HUES48 (cell line): ENCODE measurements around the gene ENDOV.

Experiments used
- H3K27ac ChIP-seq: one replicate; pipeline ENCODE4 v1.7.0; 2013; ENCODE audit warnings: low read depth, low read length, inconsistent platforms
- H3K27me3 ChIP-seq: 2 replicates; pipeline ENCODE4 v1.6.1; 2013; ENCODE audit warnings: mild to moderate bottlenecking, low read length; ENCODE audit not compliant: control insufficient read depth, insufficient read depth
- H3K36me3 ChIP-seq: 2 replicates; pipeline ENCODE4 v1.6.1; 2013; ENCODE audit warnings: low read length; ENCODE audit not compliant: control insufficient read depth, insufficient read depth
- H3K4me1 ChIP-seq: 2 replicates; pipeline ENCODE4 v1.6.1; 2013; ENCODE audit warnings: mild to moderate bottlenecking, low read length; ENCODE audit not compliant: control insufficient read depth, insufficient read depth
- H3K4me3 ChIP-seq: 2 replicates; pipeline ENCODE4 v1.5.1; 2013; ENCODE audit warnings: mild to moderate bottlenecking, low read depth, low read length
- H3K9ac ChIP-seq: 2 replicates; pipeline ENCODE4 v1.6.1; 2013; ENCODE audit warnings: mild to moderate bottlenecking, low read depth, low read length, moderate library complexity
- H3K9me3 ChIP-seq: 2 replicates; pipeline ENCODE4 v1.6.1; 2013; ENCODE audit warnings: low read length; ENCODE audit not compliant: control insufficient read depth, insufficient read depth

The ENDOV gene

DNA sequence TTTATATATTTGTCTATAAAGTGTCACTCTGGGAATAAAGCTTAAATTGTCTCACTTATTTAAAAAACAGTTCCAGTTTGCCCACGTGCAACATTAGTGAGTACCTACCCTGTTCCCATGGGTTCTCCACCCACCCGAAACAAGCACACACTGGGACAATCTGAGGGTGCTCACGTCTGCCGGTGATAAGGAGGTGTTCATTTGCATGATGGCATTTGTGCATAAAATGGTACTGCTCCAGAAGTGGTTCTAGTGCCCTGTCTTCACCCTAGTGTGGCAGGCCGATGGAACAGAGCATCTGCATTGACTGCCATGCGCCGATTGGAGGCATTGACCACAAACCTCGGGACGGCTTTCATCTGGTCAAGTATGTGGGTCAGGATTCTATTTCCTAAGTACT is 35.6 kb upstream of the ENDOV start:
- Histone ChIP-seq H3K4me1 (0 out of 2 replicates have a peak, but pooled peaks cover 8% of the 10 kb centered on the region), H3K9ac (no peak overlapping the region), H3K9me3 (no peaks in the 10 kb centered on the region), H3K27me3 (no peaks in the 10 kb centered on the region), H3K27ac (no peak overlapping the region), H3K36me3 (peaks cover 95% of the 10 kb centered on the region), H3K4me3 (no peak overlapping the region)

DNA sequence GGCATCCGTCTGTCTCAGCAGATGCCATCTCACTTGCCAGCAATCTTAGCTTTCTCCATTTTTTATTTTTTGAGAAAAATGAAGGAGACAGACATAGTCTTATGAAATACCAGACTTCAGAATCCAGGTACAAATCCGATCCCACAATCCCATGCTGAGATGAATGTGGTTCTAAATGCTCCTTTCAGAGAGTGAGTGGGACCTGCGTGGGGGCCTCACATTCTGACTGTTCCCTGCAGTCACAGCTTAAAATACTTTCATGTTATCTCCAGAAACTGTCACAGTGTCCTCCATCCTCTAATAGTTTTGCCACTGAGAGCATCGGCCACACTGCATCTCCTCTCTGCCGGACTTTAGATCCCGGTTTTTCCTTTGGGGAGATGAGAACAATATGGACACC is 34.9 kb upstream of the ENDOV start:
- no peak overlapping the region for H3K9ac ChIP-seq
- H3K27me3 ChIP-seq, result no peaks in the 10 kb centered on the region
- no peak overlapping the region for H3K27ac ChIP-seq
- 0 out of 2 replicates have a peak, but pooled peaks cover 2% of the 10 kb centered on the region for H3K4me1 ChIP-seq
- H3K4me3 ChIP-seq, result no peak overlapping the region
- peaks cover 95% of the 10 kb centered on the region for H3K36me3 ChIP-seq
- no peaks in the 10 kb centered on the region for H3K9me3 ChIP-seq

DNA sequence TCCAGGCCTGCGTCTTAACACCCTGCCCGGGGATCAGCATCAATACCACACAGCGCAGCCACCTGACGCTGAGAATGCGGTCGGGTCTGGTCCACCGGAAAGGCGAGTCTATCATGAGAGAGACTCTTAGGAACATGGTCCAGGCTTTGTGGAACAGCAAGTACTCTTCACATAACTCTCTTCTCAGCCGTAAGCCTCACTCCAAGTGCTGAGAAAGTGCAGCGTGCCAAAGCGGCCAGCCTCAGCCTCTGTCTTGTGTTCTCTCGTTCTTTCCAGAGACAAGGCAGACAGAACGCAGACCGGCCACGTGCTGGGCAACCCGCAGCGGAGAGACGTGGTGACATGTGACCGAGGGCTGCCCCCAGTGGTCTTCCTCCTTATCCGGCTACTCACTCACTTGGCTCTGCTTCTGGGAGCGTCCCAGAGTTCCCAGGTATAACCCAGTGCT is 34.4 kb upstream of the ENDOV start:
- H3K9ac ChIP-seq, result no peak overlapping the region
- H3K9me3 ChIP-seq, result no peaks in the 10 kb centered on the region
- H3K27me3 ChIP-seq, result no peaks in the 10 kb centered on the region
- H3K27ac ChIP-seq, result no peak overlapping the region
- H3K4me1 ChIP-seq, result no peaks in the 10 kb centered on the region
- peaks cover 97% of the 10 kb centered on the region for H3K36me3 ChIP-seq
- no peak overlapping the region for H3K4me3 ChIP-seq

DNA sequence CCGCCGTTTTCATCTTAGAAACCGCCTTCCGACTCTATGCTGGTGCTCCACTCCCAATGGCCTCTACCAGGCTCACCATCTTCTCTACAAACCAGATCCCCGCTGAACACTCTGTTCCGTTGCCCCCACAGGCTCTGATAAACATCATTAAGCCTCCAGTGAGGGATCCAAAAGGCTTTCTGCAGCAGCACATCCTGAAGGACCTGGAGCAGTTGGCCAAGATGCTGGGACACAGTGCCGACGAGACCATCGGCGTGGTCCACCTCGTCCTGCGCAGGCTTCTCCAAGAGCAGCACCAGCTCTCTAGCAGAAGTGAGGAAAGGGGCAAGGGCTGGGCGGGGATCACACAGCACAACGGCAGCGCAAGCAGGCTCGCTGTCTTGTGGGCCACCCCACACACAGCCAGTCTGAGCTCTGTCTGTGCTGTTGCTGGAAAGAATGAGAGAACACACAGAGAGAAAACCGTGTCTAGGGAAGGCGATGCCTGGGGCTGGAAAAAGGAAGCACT is 33.5 kb upstream of the ENDOV start:
- H3K27ac ChIP-seq, result no peak overlapping the region
- no peak overlapping the region for H3K9ac ChIP-seq
- H3K27me3 ChIP-seq, result no peaks in the 10 kb centered on the region
- H3K4me1 ChIP-seq, result no peaks in the 10 kb centered on the region
- peaks cover 97% of the 10 kb centered on the region for H3K36me3 ChIP-seq
- H3K9me3 ChIP-seq, result no peaks in the 10 kb centered on the region
- no peak overlapping the region for H3K4me3 ChIP-seq

DNA sequence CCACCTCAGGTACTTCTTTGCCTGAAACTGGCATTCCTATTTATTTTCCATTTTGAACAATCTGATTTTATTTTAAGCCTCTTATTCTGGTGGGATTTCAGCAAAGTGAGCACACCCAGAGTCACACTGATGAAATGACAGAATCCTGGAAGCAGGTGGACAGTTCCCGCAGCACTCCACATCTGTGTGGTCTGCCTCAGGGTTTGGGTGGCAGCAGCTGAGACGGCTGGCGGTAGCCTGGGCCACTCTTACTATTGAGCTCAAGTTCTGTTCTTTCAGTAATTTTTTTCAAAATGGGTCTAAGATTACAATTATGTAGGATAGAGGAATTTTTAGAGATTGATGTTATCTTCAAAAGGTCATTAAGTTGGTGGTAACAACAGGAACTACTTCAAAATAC is 32.5 kb upstream of the ENDOV start:
- H3K36me3 ChIP-seq, result peaks cover 96% of the 10 kb centered on the region
- H3K27me3 ChIP-seq, result no peaks in the 10 kb centered on the region

DNA sequence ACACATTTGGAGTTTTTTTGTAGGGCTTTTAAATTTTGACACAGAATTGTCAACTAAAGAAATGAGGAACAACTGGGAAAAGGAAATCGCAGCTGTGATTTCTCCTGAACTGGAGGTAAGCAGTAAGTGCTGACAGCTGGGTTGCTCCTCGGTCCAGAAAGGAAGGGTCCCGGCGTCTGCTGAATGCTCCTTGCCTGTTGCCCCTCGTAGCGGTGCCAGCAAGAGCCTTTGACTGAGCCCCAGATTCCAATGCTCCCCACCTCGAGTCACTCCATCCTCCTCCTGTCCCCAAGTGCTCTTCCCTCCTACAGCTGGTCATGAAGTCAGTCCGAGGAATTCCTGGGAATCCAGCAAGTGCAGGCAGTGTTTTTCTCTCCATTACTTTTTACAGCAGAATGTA is 32.0 kb upstream of the ENDOV start:
- Histone ChIP-seq H3K27me3 (no peaks in the 10 kb centered on the region), H3K4me3 (no peak overlapping the region), H3K27ac (no peak overlapping the region), H3K36me3 (peaks cover 94% of the 10 kb centered on the region), H3K9me3 (no peaks in the 10 kb centered on the region), H3K9ac (no peak overlapping the region), H3K4me1 (no peaks in the 10 kb centered on the region)

More for the DNA sequence above, 32.5 kb upstream of the ENDOV start:
- Histone ChIP-seq H3K27ac (no peak overlapping the region), H3K4me1 (no peaks in the 10 kb centered on the region), H3K9me3 (no peaks in the 10 kb centered on the region), H3K4me3 (no peak overlapping the region), H3K9ac (no peak overlapping the region)

DNA sequence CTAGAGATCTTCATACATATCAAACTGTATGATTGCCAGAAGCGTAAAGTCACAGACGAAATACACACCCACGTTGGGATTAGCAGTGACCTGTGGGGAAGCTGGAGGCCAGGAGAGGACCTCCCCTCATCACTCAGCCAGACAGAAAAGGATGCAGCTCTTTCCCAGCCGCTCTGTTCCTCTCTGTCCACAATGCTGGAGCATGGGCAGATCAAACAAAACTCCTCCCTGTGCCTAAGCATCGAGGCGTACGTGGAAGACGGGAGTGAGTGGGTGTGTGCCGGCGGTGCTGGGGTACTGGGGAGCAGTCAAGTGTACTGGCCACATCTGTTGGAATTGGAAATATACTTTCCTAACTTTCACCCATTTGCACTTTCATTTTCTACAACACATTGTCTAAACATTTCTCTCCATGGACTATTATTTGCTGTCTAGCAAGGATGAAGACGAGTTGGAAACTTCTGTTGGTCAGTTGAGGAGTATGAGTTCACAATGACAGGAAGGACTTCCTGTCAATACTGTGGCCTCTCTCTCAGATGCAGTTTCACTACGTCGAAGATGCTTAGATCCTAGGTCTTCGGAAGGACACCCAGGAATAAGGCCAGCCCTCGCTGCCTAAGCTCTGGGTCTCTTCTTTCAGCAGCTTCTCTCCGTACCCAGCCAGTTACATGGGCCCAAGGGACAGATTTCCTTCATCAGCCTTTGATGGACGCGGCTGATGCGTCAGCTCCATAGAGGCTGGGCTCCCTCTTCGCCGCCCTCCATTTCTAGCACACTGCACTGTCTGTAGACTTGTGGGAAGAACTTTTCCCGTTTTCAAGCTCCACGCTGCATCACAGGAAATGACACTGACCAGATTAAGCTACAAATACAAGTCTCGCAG is 30.6 kb upstream of the ENDOV start:
- H3K9ac ChIP-seq, result no peak overlapping the region
- no peak overlapping the region for H3K27ac ChIP-seq
- no peaks in the 10 kb centered on the region for H3K9me3 ChIP-seq
- no peaks in the 10 kb centered on the region for H3K4me1 ChIP-seq
- no peak overlapping the region for H3K4me3 ChIP-seq
- no peaks in the 10 kb centered on the region for H3K27me3 ChIP-seq
- peaks cover 93% of the 10 kb centered on the region for H3K36me3 ChIP-seq

DNA sequence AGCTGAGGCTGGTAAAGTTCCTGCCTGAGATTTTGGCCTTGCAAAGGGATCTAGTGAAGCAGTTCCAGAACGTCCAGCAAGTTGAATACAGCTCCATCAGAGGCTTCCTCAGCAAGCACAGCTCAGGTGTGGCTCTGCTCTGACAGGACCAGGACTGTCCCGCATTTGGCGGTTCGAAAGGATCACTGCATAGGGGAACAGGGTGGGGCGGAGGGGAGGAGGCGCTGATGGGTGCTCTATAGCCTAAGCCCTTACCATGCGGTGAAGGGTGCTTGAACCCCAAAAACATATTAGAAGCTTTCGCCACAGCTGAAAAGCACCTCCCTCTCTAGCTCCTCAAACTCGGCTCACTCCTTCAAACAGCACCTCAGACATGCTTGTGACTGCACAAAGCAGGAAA is 29.9 kb upstream of the ENDOV start:
- H3K27me3 ChIP-seq, result no peaks in the 10 kb centered on the region
- H3K36me3 ChIP-seq, result peaks cover 93% of the 10 kb centered on the region
- no peak overlapping the region for H3K4me3 ChIP-seq
- peaks cover 3% of the 10 kb centered on the region; the same call in 1 of the 2 replicates for H3K4me1 ChIP-seq
- no peaks in the 10 kb centered on the region for H3K9me3 ChIP-seq
- H3K9ac ChIP-seq, result no peak overlapping the region
- no peak overlapping the region for H3K27ac ChIP-seq

DNA sequence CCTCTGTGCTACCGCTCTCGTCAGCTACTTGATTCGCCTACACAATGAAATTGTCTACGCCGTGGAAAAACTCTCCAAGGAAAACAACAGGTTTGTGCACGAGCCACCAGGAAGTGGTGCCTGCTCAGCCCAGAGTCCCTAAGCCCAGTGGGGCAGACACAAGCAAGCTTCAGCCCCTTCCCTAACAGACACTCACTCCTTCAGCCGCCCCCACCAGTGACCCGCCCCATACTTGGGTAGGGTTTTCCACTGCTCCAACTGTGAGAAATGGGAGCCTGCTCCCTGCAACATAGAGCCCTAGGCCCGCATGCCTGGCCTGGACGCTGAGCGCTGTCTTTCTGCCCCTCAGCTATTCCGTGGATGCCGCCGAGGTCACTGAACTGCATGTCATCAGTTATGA is 28.6 kb upstream of the ENDOV start:
- Histone ChIP-seq H3K27ac (no peak overlapping the region), H3K4me1 (peaks cover 3% of the 10 kb centered on the region; the same call in 1 of the 2 replicates), H3K36me3 (peaks cover 87% of the 10 kb centered on the region), H3K27me3 (no peaks in the 10 kb centered on the region), H3K4me3 (no peak overlapping the region), H3K9me3 (no peaks in the 10 kb centered on the region), H3K9ac (no peak overlapping the region)

DNA sequence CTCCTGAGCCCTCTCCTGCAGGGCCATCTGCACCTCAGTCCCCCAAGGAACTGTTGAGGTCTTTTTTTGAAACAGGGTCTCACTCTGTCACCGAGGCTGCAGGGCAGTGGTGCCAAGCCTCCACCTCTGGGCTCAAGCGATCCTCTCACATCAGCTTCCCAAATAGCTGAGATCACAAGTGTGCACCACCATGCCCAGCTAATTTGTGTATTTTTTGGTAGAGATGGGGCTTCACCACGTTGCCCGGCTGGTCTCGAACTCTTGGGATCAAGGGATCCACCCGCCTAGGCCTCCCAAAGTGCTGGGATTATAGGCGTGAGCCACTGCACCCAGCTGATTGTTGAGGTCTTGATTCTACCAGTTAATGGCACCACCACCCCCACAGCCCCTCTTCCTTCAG is 27.9 kb upstream of the ENDOV start:
- Histone ChIP-seq H3K27ac (no peak overlapping the region), H3K4me3 (no peak overlapping the region), H3K36me3 (peaks cover 86% of the 10 kb centered on the region), H3K9ac (no peak overlapping the region), H3K27me3 (no peaks in the 10 kb centered on the region), H3K9me3 (no peaks in the 10 kb centered on the region), H3K4me1 (peaks cover 3% of the 10 kb centered on the region; the same call in 1 of the 2 replicates)

DNA sequence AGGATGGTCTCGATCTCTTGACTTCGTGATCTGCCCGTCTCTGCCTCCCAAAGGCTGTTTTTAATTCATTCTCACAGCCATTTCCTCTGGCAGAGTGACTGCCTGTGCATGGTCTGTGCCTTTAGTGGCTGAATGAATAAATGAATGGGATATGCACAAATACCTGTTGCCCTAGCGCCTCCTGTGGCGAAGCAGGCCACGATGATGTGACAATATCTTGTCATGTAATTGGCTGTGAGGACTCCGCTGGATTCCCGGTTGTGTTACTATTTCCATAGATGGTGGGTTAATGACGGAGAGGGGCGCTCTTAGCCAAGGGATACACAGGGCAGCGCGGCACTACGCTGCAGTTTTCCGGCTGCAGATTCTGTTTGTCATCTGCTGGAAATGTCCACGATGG is 26.8 kb upstream of the ENDOV start:
- Histone ChIP-seq H3K9me3 (no peaks in the 10 kb centered on the region), H3K9ac (no peak overlapping the region), H3K36me3 (peaks cover 81% of the 10 kb centered on the region), H3K27me3 (no peaks in the 10 kb centered on the region), H3K4me1 (peaks cover 3% of the 10 kb centered on the region; the same call in 1 of the 2 replicates), H3K4me3 (no peak overlapping the region), H3K27ac (no peak overlapping the region)
